ENCODE results near the gene TGIF1.
"Not testable (repeated sequence)": the region's sequence is repeated elsewhere in the genome, so short reads cannot be mapped to it uniquely, and the experiment has no call there.

Gene TGIF1

GRCh38 chr18:3411854-3412268 is 38.1 kb upstream of the TGIF1 start:
- no peak for DNase-seq (ENCODE audit: low read depth, low spot score)
- Histone ChIP-seq H3K36me3 (ENCODE audit: control insufficient read depth, insufficient read depth, low read length) (no peaks in the 10 kb centered on the region), H3K9me3 (ENCODE audit: control insufficient read depth, insufficient read depth, low read length) (no peaks in the 10 kb centered on the region), H3K27ac (ENCODE audit: low read length) (no peak overlapping the region), H3K4me1 (ENCODE audit: control insufficient read depth, insufficient read depth, low read length) (no peaks in the 10 kb centered on the region), H3K4me3 (ENCODE audit: low read length) (no peak overlapping the region), H3K27me3 (ENCODE audit: control insufficient read depth, insufficient read depth, low read length) (no peaks in the 10 kb centered on the region)
- WGBS (ENCODE audit: insufficient coverage, insufficient read length) = no CpG with 5 or more reads among the region's 28 CpGs

- not testable (repeated sequence) for H3K36me3 ChIP-seq (ENCODE audit: control insufficient read depth, insufficient read depth, low read length); H3K27me3 ChIP-seq (ENCODE audit: control insufficient read depth, insufficient read depth, low read length); H3K4me3 ChIP-seq (ENCODE audit: low read length); H3K9me3 ChIP-seq (ENCODE audit: control insufficient read depth, insufficient read depth, low read length); DNase-seq (ENCODE audit: low read depth, low spot score); H3K27ac ChIP-seq (ENCODE audit: low read length); H3K4me1 ChIP-seq (ENCODE audit: control insufficient read depth, insufficient read depth, low read length)
- no CpG with 5 or more reads among the region's 9 CpGs for WGBS (ENCODE audit: insufficient coverage, insufficient read length)
These were observed 37.4 kb upstream of the TGIF1 start for GRCh38 chr18:3412528-3412927.

GRCh38 chr18:3415110-3415509 is 34.9 kb upstream of the TGIF1 start:
- DNase-seq (ENCODE audit: low read depth, low spot score) = no peak
- no CpG with 5 or more reads among the region's 11 CpGs for WGBS (ENCODE audit: insufficient coverage, insufficient read length)
- Histone ChIP-seq H3K4me3 (ENCODE audit: low read length) (no peak overlapping the region), H3K27me3 (ENCODE audit: control insufficient read depth, insufficient read depth, low read length) (no peaks in the 10 kb centered on the region), H3K36me3 (ENCODE audit: control insufficient read depth, insufficient read depth, low read length) (no peaks in the 10 kb centered on the region), H3K27ac (ENCODE audit: low read length) (no peak overlapping the region), H3K9me3 (ENCODE audit: control insufficient read depth, insufficient read depth, low read length) (no peaks in the 10 kb centered on the region), H3K4me1 (ENCODE audit: control insufficient read depth, insufficient read depth, low read length) (no peaks in the 10 kb centered on the region)

GRCh38 chr18:3418083-3418482 is 31.9 kb upstream of the TGIF1 start:
- Histone ChIP-seq H3K27ac (ENCODE audit: low read length) (no peak overlapping the region), H3K9me3 (ENCODE audit: control insufficient read depth, insufficient read depth, low read length) (no peaks in the 10 kb centered on the region), H3K36me3 (ENCODE audit: control insufficient read depth, insufficient read depth, low read length) (no peaks in the 10 kb centered on the region), H3K4me3 (ENCODE audit: low read length) (no peak overlapping the region), H3K4me1 (ENCODE audit: control insufficient read depth, insufficient read depth, low read length) (no peaks in the 10 kb centered on the region), H3K27me3 (ENCODE audit: control insufficient read depth, insufficient read depth, low read length) (no peaks in the 10 kb centered on the region)
- no CpG with 5 or more reads among the region's 2 CpGs for WGBS (ENCODE audit: insufficient coverage, insufficient read length)
- DNase-seq (ENCODE audit: low read depth, low spot score) = no peak

- no peak overlapping the region for H3K27ac ChIP-seq (ENCODE audit: low read length)
- H3K27me3 ChIP-seq (ENCODE audit: control insufficient read depth, insufficient read depth, low read length) = no peaks in the 10 kb centered on the region
- H3K9me3 ChIP-seq (ENCODE audit: control insufficient read depth, insufficient read depth, low read length) = no peaks in the 10 kb centered on the region
- no peak overlapping the region for H3K4me3 ChIP-seq (ENCODE audit: low read length)
- H3K4me1 ChIP-seq (ENCODE audit: control insufficient read depth, insufficient read depth, low read length) = no peaks in the 10 kb centered on the region
- no CpG with 5 or more reads among the region's 2 CpGs for WGBS (ENCODE audit: insufficient coverage, insufficient read length)
- no peaks in the 10 kb centered on the region for H3K36me3 ChIP-seq (ENCODE audit: control insufficient read depth, insufficient read depth, low read length)
- no peak for DNase-seq (ENCODE audit: low read depth, low spot score)
These were observed 29.1 kb upstream of the TGIF1 start for GRCh38 chr18:3420919-3421279.

GRCh38 chr18:3422905-3423304 is 27.1 kb upstream of the TGIF1 start:
- no peak overlapping the region for H3K4me3 ChIP-seq (ENCODE audit: low read length)
- H3K27ac ChIP-seq (ENCODE audit: low read length) = no peak overlapping the region
- no peaks in the 10 kb centered on the region for H3K9me3 ChIP-seq (ENCODE audit: control insufficient read depth, insufficient read depth, low read length)
- H3K4me1 ChIP-seq (ENCODE audit: control insufficient read depth, insufficient read depth, low read length) = no peaks in the 10 kb centered on the region
- H3K27me3 ChIP-seq (ENCODE audit: control insufficient read depth, insufficient read depth, low read length) = no peaks in the 10 kb centered on the region
- DNase-seq (ENCODE audit: low read depth, low spot score) = no peak
- no CpG with 5 or more reads among the region's 10 CpGs for WGBS (ENCODE audit: insufficient coverage, insufficient read length)
- H3K36me3 ChIP-seq (ENCODE audit: control insufficient read depth, insufficient read depth, low read length) = no peaks in the 10 kb centered on the region

- Histone ChIP-seq H3K9me3 (ENCODE audit: control insufficient read depth, insufficient read depth, low read length) (no peaks in the 10 kb centered on the region), H3K4me1 (ENCODE audit: control insufficient read depth, insufficient read depth, low read length) (no peaks in the 10 kb centered on the region), H3K4me3 (ENCODE audit: low read length) (no peak overlapping the region), H3K27me3 (ENCODE audit: control insufficient read depth, insufficient read depth, low read length) (no peaks in the 10 kb centered on the region), H3K27ac (ENCODE audit: low read length) (no peak overlapping the region), H3K36me3 (ENCODE audit: control insufficient read depth, insufficient read depth, low read length) (no peaks in the 10 kb centered on the region)
- WGBS (ENCODE audit: insufficient coverage, insufficient read length) = no CpG with 5 or more reads among the region's 3 CpGs
- DNase-seq (ENCODE audit: low read depth, low spot score) = no peak
These were observed 25.6 kb upstream of the TGIF1 start for GRCh38 chr18:3424280-3424890.

GRCh38 chr18:3425030-3425429 is 24.9 kb upstream of the TGIF1 start:
- DNase-seq (ENCODE audit: low read depth, low spot score) = no peak
- no peaks in the 10 kb centered on the region for H3K9me3 ChIP-seq (ENCODE audit: control insufficient read depth, insufficient read depth, low read length)
- no peaks in the 10 kb centered on the region for H3K4me1 ChIP-seq (ENCODE audit: control insufficient read depth, insufficient read depth, low read length)
- H3K4me3 ChIP-seq (ENCODE audit: low read length) = no peak overlapping the region
- H3K36me3 ChIP-seq (ENCODE audit: control insufficient read depth, insufficient read depth, low read length) = no peaks in the 10 kb centered on the region
- WGBS (ENCODE audit: insufficient coverage, insufficient read length) = no CpG with 5 or more reads among the region's 3 CpGs
- H3K27me3 ChIP-seq (ENCODE audit: control insufficient read depth, insufficient read depth, low read length) = no peaks in the 10 kb centered on the region
- no peak overlapping the region for H3K27ac ChIP-seq (ENCODE audit: low read length)

GRCh38 chr18:3425446-3425845 is 24.5 kb upstream of the TGIF1 start:
- Histone ChIP-seq H3K4me1 (ENCODE audit: control insufficient read depth, insufficient read depth, low read length) (no peaks in the 10 kb centered on the region), H3K4me3 (ENCODE audit: low read length) (no peak overlapping the region), H3K27ac (ENCODE audit: low read length) (no peak overlapping the region), H3K27me3 (ENCODE audit: control insufficient read depth, insufficient read depth, low read length) (no peaks in the 10 kb centered on the region), H3K9me3 (ENCODE audit: control insufficient read depth, insufficient read depth, low read length) (no peaks in the 10 kb centered on the region), H3K36me3 (ENCODE audit: control insufficient read depth, insufficient read depth, low read length) (no peaks in the 10 kb centered on the region)
- DNase-seq (ENCODE audit: low read depth, low spot score) = no peak
- WGBS (ENCODE audit: insufficient coverage, insufficient read length) = no CpG with 5 or more reads among the region's 6 CpGs

GRCh38 chr18:3426074-3426473 is 23.9 kb upstream of the TGIF1 start:
- Histone ChIP-seq H3K4me3 (ENCODE audit: low read length) (no peak overlapping the region), H3K9me3 (ENCODE audit: control insufficient read depth, insufficient read depth, low read length) (no peaks in the 10 kb centered on the region), H3K4me1 (ENCODE audit: control insufficient read depth, insufficient read depth, low read length) (no peaks in the 10 kb centered on the region), H3K27ac (ENCODE audit: low read length) (no peak overlapping the region), H3K36me3 (ENCODE audit: control insufficient read depth, insufficient read depth, low read length) (no peaks in the 10 kb centered on the region), H3K27me3 (ENCODE audit: control insufficient read depth, insufficient read depth, low read length) (no peaks in the 10 kb centered on the region)
- WGBS (ENCODE audit: insufficient coverage, insufficient read length) = no CpG with 5 or more reads among the region's 4 CpGs
- no peak for DNase-seq (ENCODE audit: low read depth, low spot score)

GRCh38 chr18:3427944-3428343 is 22.0 kb upstream of the TGIF1 start:
- no peak for DNase-seq (ENCODE audit: low read depth, low spot score)
- H3K9me3 ChIP-seq (ENCODE audit: control insufficient read depth, insufficient read depth, low read length) = no peaks in the 10 kb centered on the region
- H3K4me3 ChIP-seq (ENCODE audit: low read length) = no peak overlapping the region
- no peaks in the 10 kb centered on the region for H3K4me1 ChIP-seq (ENCODE audit: control insufficient read depth, insufficient read depth, low read length)
- no CpG with 5 or more reads among the region's 5 CpGs for WGBS (ENCODE audit: insufficient coverage, insufficient read length)
- H3K36me3 ChIP-seq (ENCODE audit: control insufficient read depth, insufficient read depth, low read length) = no peaks in the 10 kb centered on the region
- H3K27me3 ChIP-seq (ENCODE audit: control insufficient read depth, insufficient read depth, low read length) = no peaks in the 10 kb centered on the region
- H3K27ac ChIP-seq (ENCODE audit: low read length) = no peak overlapping the region
